Osteoblast (primary cell): ENCODE results near the gene MEPCE. TPM values are rescaled to one million over a fixed set of nuclear protein-coding genes. Genes with fewer than 3 reads are reported as not detected.
A peak's percentile ranks its signal among the peaks of the same experiment; 100 is the strongest.

Experiments used
- DNase-seq: peaks from one replicate; pipeline ENCODE4 v3.0.0; 2011; ENCODE audit warnings: low spot score, mixed read lengths; ENCODE audit not compliant: insufficient read length; ENCODE audit errors: missing footprints
- H2AFZ ChIP-seq: 2 replicates; pipeline ENCODE4 v1.6.0; 2011; ENCODE audit warnings: mild to moderate bottlenecking, low read length
- H3K27ac ChIP-seq: 2 replicates; pipeline ENCODE4 v1.5.1; 2011; ENCODE audit warnings: mild to moderate bottlenecking, low read depth, low read length, moderate library complexity
- H3K27me3 ChIP-seq: 2 replicates; pipeline ENCODE4 v1.6.0; 2012; ENCODE audit warnings: mild to moderate bottlenecking, control low read depth, inconsistent platforms, low read length, moderate library complexity; ENCODE audit not compliant: insufficient read depth
- H3K36me3 ChIP-seq: 2 replicates; pipeline ENCODE4 v1.5.1; 2011; ENCODE audit warnings: mild to moderate bottlenecking, low read length, control low read depth, moderate library complexity; ENCODE audit not compliant: insufficient read depth
- H3K4me1 ChIP-seq: 2 replicates; pipeline ENCODE4 v1.5.1; 2011; ENCODE audit warnings: mild to moderate bottlenecking, low read length, control low read depth, moderate library complexity; ENCODE audit not compliant: insufficient read depth
- H3K4me2 ChIP-seq: 2 replicates; pipeline ENCODE4 v1.6.0; 2011; ENCODE audit warnings: mild to moderate bottlenecking, low read length; ENCODE audit not compliant: insufficient read depth
- H3K4me3 ChIP-seq: fragments of 200-600 bp; sonication (generic); 3 replicates; pipeline ENCODE4 v1.5.1; 2012; ENCODE audit warnings: mild to moderate bottlenecking, low read length, inconsistent platforms; ENCODE audit not compliant: insufficient read depth
- H3K79me2 ChIP-seq: 2 replicates; pipeline ENCODE4 v1.6.0; 2012; ENCODE audit warnings: mild to moderate bottlenecking, low read length, control low read depth, inconsistent platforms; ENCODE audit not compliant: insufficient read depth
- H3K9me3 ChIP-seq: 2 replicates; pipeline ENCODE4 v1.5.1; 2011; ENCODE audit warnings: low read depth, low read length, control low read depth
- H4K20me1 ChIP-seq: 2 replicates; pipeline ENCODE4 v1.6.0; 2012; ENCODE audit warnings: mild to moderate bottlenecking, low read length, control low read depth; ENCODE audit not compliant: insufficient read depth
- CTCF ChIP-seq: IDR thresholded peaks from 2 replicates; pipeline ENCODE4 v1.5.1; 2011; ENCODE audit warnings: mild to moderate bottlenecking, low read depth, low read length, moderate library complexity; ENCODE audit errors: extremely low read depth
- total RNA-seq: library from RNA; depleted of rRNA; stranded (reverse); fragments of >200 nt; gene quantifications from 2 replicates; pipeline ENCODE4 v1.2.3, GENCODE V29; 2012

The MEPCE gene
- total RNA-seq, 1 donor, result 29.7 TPM

DNA sequence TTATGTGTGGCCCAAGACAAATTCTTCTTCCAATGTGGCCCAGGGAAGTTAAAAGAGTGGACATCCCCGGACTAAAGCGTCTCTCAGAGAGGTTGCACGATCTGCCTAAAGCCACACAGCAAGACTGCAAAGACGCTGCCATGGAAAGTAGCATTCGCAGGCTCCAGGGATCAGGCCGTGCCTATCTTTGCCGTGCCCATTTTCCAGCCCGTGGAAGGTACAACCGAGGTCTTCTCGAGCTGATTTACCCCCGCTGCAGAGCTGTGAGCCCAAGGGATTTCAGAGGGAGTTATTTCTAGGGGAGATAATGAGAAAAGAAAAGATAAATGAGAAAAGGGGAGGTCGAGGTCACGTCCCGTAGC, 53.1 kb downstream of the MEPCE start:
- Histone ChIP-seq H3K79me2 (peaks cover 13% of the 10 kb centered on the region), H3K4me3 (peak overlapping the region; percentile 74), H3K36me3 (no peaks in the 10 kb centered on the region), H3K4me2 (peak overlapping the region; percentile 86), H4K20me1 (peaks cover 2% of the 10 kb centered on the region), H3K9me3 (no peaks in the 10 kb centered on the region), H2AFZ (peak overlapping the region; percentile 81), H3K27me3 (no peaks in the 10 kb centered on the region), H3K27ac (no peak overlapping the region), H3K4me1 (peaks cover 7% of the 10 kb centered on the region)
- TF ChIP-seq CTCF, result no peak
- DNase-seq, result no peak

GRCh38 chr7:100483090-100483721, 53.6 kb downstream of the MEPCE start:
- Histone ChIP-seq H3K27me3 (no peaks in the 10 kb centered on the region), H3K4me2 (peak overlapping the region; percentile 86), H4K20me1 (peaks cover 2% of the 10 kb centered on the region), H3K36me3 (no peaks in the 10 kb centered on the region), H3K4me3 (peak overlapping the region; percentile 74), H3K79me2 (peaks cover 8% of the 10 kb centered on the region), H3K27ac (no peak overlapping the region), H3K4me1 (peaks cover 7% of the 10 kb centered on the region), H2AFZ (peak overlapping the region; percentile 81), H3K9me3 (no peaks in the 10 kb centered on the region)
- peak; percentile 53 for TF ChIP-seq CTCF
- DNase-seq, result peak; percentile 98

Other genes starting within 250 kb of the MEPCE start
- not detected in 2 replicates for gene PVRIG, start 209.9 kb upstream of the MEPCE start, total RNA-seq
- under 0.01 TPM in 1 of 2 replicates, not detected in the other for gene SPDYE3, start 122.1 kb upstream of the MEPCE start, total RNA-seq
- 10.9 and 14.8 TPM in 2 replicates for gene PILRB, start 71.7 kb upstream of the MEPCE start, total RNA-seq
- 0.36 and 0.59 TPM in 2 replicates for gene PILRA, start 56.3 kb upstream of the MEPCE start, total RNA-seq
- gene ZCWPW1, start 1.1 kb upstream of the MEPCE start, total RNA-seq, result 2.2 and 2.4 TPM in 2 replicates
- gene PPP1R35, start 6.7 kb downstream of the MEPCE start, total RNA-seq, result 9.7 and 11.9 TPM in 2 replicates
- 0.36 TPM in 1 of 2 replicates, not detected in the other for gene SPACDR, start 34.4 kb downstream of the MEPCE start, total RNA-seq
- 18.5 and 19.4 TPM in 2 replicates for gene TSC22D4, start 49.4 kb downstream of the MEPCE start, total RNA-seq
- gene NYAP1, start 54.1 kb downstream of the MEPCE start, total RNA-seq, result under 0.01 and 0.29 TPM in 2 replicates
- 6.5 and 9.4 TPM in 2 replicates for gene AGFG2, start 109.4 kb downstream of the MEPCE start, total RNA-seq
- gene SAP25, start 144.1 kb downstream of the MEPCE start, total RNA-seq, result not detected in 2 replicates
- gene LRCH4, start 156.3 kb downstream of the MEPCE start, total RNA-seq, result 14.5 and 18.0 TPM in 2 replicates
- gene FBXO24, start 156.5 kb downstream of the MEPCE start, total RNA-seq, result under 0.01 and 0.36 TPM in 2 replicates
- 231 and 259 TPM in 2 replicates for gene PCOLCE, start 172.5 kb downstream of the MEPCE start, total RNA-seq
- 5.1 and 7.1 TPM in 2 replicates for gene MOSPD3, start 182.7 kb downstream of the MEPCE start, total RNA-seq
- under 0.01 and 0.29 TPM in 2 replicates for gene TFR2, start 211.7 kb downstream of the MEPCE start, total RNA-seq
- not detected in 2 replicates for gene ACTL6B, start 226.6 kb downstream of the MEPCE start, total RNA-seq
- 72.7 and 84.6 TPM in 2 replicates for gene GNB2, start 243.9 kb downstream of the MEPCE start, total RNA-seq